Upper lobe of left lung (tissue), 4 donors: ENCODE data around the gene TGM2.

Experiments
- CTCF ChIP-seq, 6 experiments: fragments of 450-650 bp in 4 of 6; fragments of 200-600 bp in 2 of 6; sonication (generic) in 2 of 6; IDR thresholded peaks; one replicate each; pipeline ENCODE4 v1.5.1; 2016 to 2019; ENCODE audit warnings: antibody characterized with exemption in 6 of 6
- POLR2A ChIP-seq, 4 donors: fragments of 450-650 bp; IDR thresholded peaks; one replicate each; pipeline ENCODE4 v1.5.1; 2016 to 2017; ENCODE audit warnings: antibody characterized with exemption in 4 of 4, mild to moderate bottlenecking in 2 of 4
- POLR2AphosphoS5 ChIP-seq, 2 donors: sonication (generic); formaldehyde crosslinking; IDR thresholded peaks; one replicate each; pipeline ENCODE4 v1.5.1; 2017; ENCODE audit warnings: antibody characterized with exemption in 2 of 2

DNA sequence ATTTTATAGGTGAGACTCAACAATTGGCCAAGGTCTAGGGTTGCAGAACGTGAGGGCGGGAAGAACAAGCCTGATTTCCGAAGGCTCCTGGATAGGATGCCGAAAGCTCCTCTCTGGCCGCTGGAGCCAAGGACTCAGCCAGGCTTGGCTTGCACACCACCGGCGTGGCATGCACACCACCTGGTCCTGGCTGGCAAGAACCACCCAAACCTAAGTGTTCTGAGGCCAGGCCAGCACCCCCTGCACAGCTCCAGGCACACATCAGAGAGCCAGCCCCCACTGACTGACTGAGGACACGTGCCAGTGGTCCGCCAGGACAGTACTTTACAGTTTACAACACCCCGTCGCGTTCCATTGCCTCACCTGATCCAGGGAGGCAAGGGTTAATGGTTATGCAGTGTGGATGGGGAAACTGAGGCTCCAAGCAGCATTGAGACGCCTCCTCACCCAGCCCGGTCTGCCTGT is 414 bp downstream of the TGM2 start:
- TF ChIP-seq CTCF (IDR thresholded peaks at IDR 0.05) (no peak), POLR2A (IDR thresholded peaks at IDR 0.05) (no peak), POLR2AphosphoS5 (IDR thresholded peaks at IDR 0.05) (no peak)
